Stomach (tissue), 9 donors: ENCODE results near the gene MESP2. TPM values are rescaled to one million over a fixed set of nuclear protein-coding genes. Genes with fewer than 3 reads are reported as not detected.

Experiments
- DNase-seq, 2 donors: peaks; one replicate each; pipeline versions ENCODE4 v3.0.0 to v3.0.0-alpha.2; 2013 to 2019
- H3K27ac ChIP-seq, 5 donors: fragments of 200-600 bp in 4 of 5; sonication (generic) in 4 of 5; one replicate each; pipeline ENCODE4 v1.5.1; 2013 to 2019; ENCODE audit warnings: mild to moderate bottlenecking in 1 of 5, moderate library complexity in 1 of 5
- H3K27me3 ChIP-seq, 3 donors: fragments of 200-600 bp; sonication (generic); one replicate each; pipeline ENCODE4 v1.5.1; 2017 to 2019; ENCODE audit warnings: mixed run types in 1 of 3
- H3K36me3 ChIP-seq, 4 donors: fragments of 200-600 bp; sonication (generic); 1 replicate in 3 of 4; 2 replicates in 1 of 4; pipeline ENCODE4 v1.5.1; 2016 to 2019
- H3K4me1 ChIP-seq, 4 donors: fragments of 200-600 bp; sonication (generic); one replicate each; pipeline ENCODE4 v1.5.1; 2016 to 2019
- H3K4me3 ChIP-seq, 4 donors: fragments of 200-600 bp; sonication (generic) in 3 of 4; one replicate each; pipeline ENCODE4 v1.5.1; 2016 to 2019; ENCODE audit warnings: mild to moderate bottlenecking in 1 of 4
- H3K9me3 ChIP-seq, 4 donors: fragments of 200-600 bp; sonication (generic); one replicate each; pipeline ENCODE4 v1.5.1; 2016 to 2019
- EP300 ChIP-seq: sonication (generic); formaldehyde crosslinking; IDR thresholded peaks from one replicate; pipeline ENCODE4 v1.6.1; 2017; ENCODE audit warnings: antibody characterized with exemption
- POLR2A ChIP-seq, 4 donors: fragments of 450-650 bp; IDR thresholded peaks; one replicate each; pipeline ENCODE4 v1.6.1; 2016; ENCODE audit warnings: antibody characterized with exemption in 4 of 4, control low read depth in 2 of 4, mild to moderate bottlenecking in 1 of 4, moderate library complexity in 1 of 4
- POLR2AphosphoS5 ChIP-seq, 3 donors: sonication (generic); formaldehyde crosslinking; IDR thresholded peaks; one replicate each; pipeline ENCODE4 v1.6.1; 2016; ENCODE audit warnings: antibody characterized with exemption in 3 of 3
- WGBS, 5 donors: extraction: QIAGEN DNeasy Blood & Tissue Kit in 3 of 5; methylation state at CpG; one replicate each; pipeline versions ENCODE4 v1.1.5 to v1.1.7; 2013 to 2018; 5-methylcytosine and 5-hydroxymethylcytosine counted together
- intact Hi-C: fragments of 100-400 bp; cut with DNase I; formaldehyde crosslinking; loops from one replicate; pipeline ENCODE4 v1.15.1; 2023; ENCODE audit warnings: low total_unique reads
- polyA plus RNA-seq, 3 donors: library from polyadenylated mRNA; stranded (reverse); fragments of 200-250 nt; gene quantifications; one replicate each; pipeline ENCODE4 v1.2.3, GENCODE V29; 2013
- total RNA-seq, 5 donors: library from RNA; depleted of rRNA; stranded (reverse); fragments of >200 nt; gene quantifications; one replicate each; pipeline versions ENCODE4 v1.1.0 to v1.2.3, GENCODE V29; 2014 to 2016
- TF ChIP-seq, protein P1 (sequence below), 7 experiments: fragments of 450-650 bp in 4 of 7; fragments of 200-600 bp in 3 of 7; sonication (generic) in 3 of 7; IDR thresholded peaks; one replicate each; pipeline ENCODE4 v1.5.1; 2016 to 2019; ENCODE audit warnings: antibody characterized with exemption in 7 of 7, control low read depth in 2 of 7, mild to moderate bottlenecking in 1 of 7
- donor health status: healthy with polysubstance abuse.
- donor health status: Bipolar disorder and iron deficiency.
- donor health status: healthy.

The MESP2 gene
- total and polyA plus RNA-seq, 8 donors = 0.43 to 0.56 TPM; not detected in 6

DNA sequence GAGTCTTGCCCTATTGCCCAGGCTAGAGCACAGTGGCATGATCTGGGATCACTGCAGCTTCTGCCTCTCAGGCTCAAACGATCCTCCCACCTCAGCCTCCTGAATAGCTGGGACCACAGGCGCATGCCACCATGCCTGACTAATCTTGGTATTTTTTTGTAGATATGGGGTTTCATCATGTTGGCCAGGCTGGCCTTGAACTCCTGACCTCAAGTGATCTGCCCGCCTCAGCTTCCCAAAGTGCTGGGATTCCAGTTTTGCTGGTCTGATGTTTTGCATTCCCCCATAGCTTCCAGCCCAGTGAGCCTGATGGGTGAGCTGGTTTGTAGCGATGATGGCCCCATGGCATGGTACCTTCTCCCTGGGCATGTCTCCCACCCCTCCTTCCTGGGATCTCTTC, 20.4 kb upstream of the MESP2 start:
- intact Hi-C loops = no loop called here
- no peak for DNase-seq
- Histone ChIP-seq H3K36me3 (no peaks in the 10 kb centered on the region), H3K27ac (no peak overlapping the region), H3K4me3 (no peak overlapping the region), H3K9me3 (no peaks in the 10 kb centered on the region), H3K4me1 (peaks cover 8 to 33% (median 22%) of the 10 kb centered on the region in 4 donors), H3K27me3 (peaks cover 0 to 13% (median 0%) of the 10 kb centered on the region in 3 donors)
- 84 to 92% (median 89%) methylated on average over 4 of the region's 4 CpGs for WGBS, 5 donors
- TF ChIP-seq EP300 (no peak), POLR2AphosphoS5 (IDR thresholded peaks at IDR 0.05) (no peak), POLR2A (IDR thresholded peaks at IDR 0.05) (no peak)

DNA sequence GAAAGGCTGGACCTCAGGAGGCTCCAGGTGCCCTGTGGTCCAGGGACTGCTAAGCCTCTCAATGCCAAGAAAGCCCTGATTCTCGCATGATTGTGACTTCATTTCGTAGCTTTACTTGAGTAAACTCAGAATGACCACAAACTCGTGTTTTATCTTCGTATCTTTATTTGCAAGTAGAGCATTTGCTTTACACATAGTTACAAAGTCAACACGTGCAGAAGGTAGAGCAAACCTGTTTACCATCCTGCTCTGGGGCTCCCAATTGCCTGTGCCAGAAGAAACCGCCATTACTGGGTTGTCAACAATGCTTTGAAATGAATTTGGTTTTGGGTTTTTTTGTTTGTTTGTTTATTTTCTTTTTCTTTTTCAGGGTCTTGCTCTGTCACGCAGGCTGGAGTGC, 19.2 kb upstream of the MESP2 start:
- intact Hi-C loops = no loop called here
- H3K27ac ChIP-seq = peak overlapping the region in 3 of 5 donors; percentile 26 to 60 (median 32)
- 22 to 47% (median 38%) methylated on average over 7 of the region's 7 CpGs for WGBS, 5 donors
- H3K9me3 ChIP-seq = no peaks in the 10 kb centered on the region
- H3K36me3 ChIP-seq = no peaks in the 10 kb centered on the region
- no peak overlapping the region for H3K4me3 ChIP-seq
- H3K4me1 ChIP-seq = peaks cover 0 to 31% (median 24%) of the 10 kb centered on the region in 4 donors
- peaks cover 0 to 13% (median 0%) of the 10 kb centered on the region in 3 donors for H3K27me3 ChIP-seq
- TF ChIP-seq EP300 = no peak
- TF ChIP-seq POLR2AphosphoS5 (IDR thresholded peaks at IDR 0.05) = peak; percentile 28 to 85 (median 42)
- TF ChIP-seq, protein P1, sequence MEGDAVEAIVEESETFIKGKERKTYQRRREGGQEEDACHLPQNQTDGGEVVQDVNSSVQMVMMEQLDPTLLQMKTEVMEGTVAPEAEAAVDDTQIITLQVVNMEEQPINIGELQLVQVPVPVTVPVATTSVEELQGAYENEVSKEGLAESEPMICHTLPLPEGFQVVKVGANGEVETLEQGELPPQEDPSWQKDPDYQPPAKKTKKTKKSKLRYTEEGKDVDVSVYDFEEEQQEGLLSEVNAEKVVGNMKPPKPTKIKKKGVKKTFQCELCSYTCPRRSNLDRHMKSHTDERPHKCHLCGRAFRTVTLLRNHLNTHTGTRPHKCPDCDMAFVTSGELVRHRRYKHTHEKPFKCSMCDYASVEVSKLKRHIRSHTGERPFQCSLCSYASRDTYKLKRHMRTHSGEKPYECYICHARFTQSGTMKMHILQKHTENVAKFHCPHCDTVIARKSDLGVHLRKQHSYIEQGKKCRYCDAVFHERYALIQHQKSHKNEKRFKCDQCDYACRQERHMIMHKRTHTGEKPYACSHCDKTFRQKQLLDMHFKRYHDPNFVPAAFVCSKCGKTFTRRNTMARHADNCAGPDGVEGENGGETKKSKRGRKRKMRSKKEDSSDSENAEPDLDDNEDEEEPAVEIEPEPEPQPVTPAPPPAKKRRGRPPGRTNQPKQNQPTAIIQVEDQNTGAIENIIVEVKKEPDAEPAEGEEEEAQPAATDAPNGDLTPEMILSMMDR (IDR thresholded peaks at IDR 0.05) = no peak
- DNase-seq = peak; percentile 60 to 88

DNA sequence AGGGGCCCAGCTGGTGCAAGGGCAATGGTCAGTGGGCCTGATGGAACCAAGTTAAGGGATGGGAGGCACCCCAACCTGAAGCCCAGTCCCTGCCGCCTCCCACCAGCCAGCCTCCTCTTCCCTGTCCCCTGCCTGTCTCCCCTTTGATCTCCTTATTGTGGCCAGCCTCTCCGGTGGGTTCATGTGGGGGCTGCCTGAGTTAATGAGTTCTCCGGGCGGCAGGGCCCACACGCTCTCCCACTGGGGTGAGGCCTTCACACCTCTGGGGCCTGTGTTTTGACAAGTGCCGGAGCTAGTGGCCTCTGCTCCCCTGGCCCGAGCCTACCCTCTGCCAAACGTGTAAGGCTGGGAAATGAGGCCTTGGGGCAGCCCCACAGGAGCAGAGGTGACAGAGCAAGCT, 17.8 kb upstream of the MESP2 start:
- Histone ChIP-seq H3K27ac (no peak overlapping the region), H3K4me1 (peaks cover 0 to 29% (median 26%) of the 10 kb centered on the region in 4 donors), H3K4me3 (no peak overlapping the region), H3K27me3 (peaks cover 0 to 13% (median 0%) of the 10 kb centered on the region in 3 donors), H3K9me3 (no peaks in the 10 kb centered on the region), H3K36me3 (no peaks in the 10 kb centered on the region)
- TF ChIP-seq POLR2A (IDR thresholded peaks at IDR 0.05) = no peak
- no peak for TF ChIP-seq POLR2AphosphoS5 (IDR thresholded peaks at IDR 0.05)
- TF ChIP-seq EP300 = no peak
- TF ChIP-seq, protein P1 (IDR thresholded peaks at IDR 0.05) = no peak
- 89 to 92% (median 90%) methylated on average over 8 of the region's 8 CpGs; no CpG with 5 or more reads in 1 of the 5 donors for WGBS, 5 donors
- intact Hi-C loops = no loop called here
- DNase-seq = no peak

DNA sequence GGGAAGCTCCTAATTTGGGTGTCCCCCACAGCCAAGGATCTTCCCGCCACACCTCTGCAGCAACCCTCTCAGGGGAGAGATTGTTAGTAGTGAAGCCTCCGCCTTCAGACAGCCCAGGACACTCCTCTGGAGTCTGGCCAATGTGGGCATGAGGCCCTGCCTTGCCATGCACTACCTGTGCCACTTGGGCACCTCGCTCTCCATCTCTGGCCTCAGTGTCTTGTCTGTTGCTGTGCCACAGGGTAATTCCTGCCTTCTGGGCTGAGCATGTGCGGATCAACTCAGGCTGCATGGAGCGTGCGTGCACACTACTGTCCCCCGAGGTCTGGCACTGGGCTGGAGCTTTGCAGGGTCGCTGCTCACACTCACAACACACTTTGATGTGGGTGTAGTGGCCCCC, 17.2 kb upstream of the MESP2 start:
- intact Hi-C loops = no loop called here
- Histone ChIP-seq H3K27me3 (peaks cover 0 to 9% (median 0%) of the 10 kb centered on the region in 3 donors), H3K4me1 (peaks cover 0 to 29% (median 26%) of the 10 kb centered on the region in 4 donors), H3K9me3 (no peaks in the 10 kb centered on the region), H3K36me3 (no peaks in the 10 kb centered on the region), H3K27ac (no peak overlapping the region), H3K4me3 (no peak overlapping the region)
- no peak for DNase-seq
- TF ChIP-seq POLR2AphosphoS5 (IDR thresholded peaks at IDR 0.05) (no peak), EP300 (no peak), POLR2A (IDR thresholded peaks at IDR 0.05) (no peak)
- TF ChIP-seq, protein P1 (IDR thresholded peaks at IDR 0.05) = no peak
- 84 to 94% (median 89%) methylated on average over 6 to 8 of the region's 8 CpGs for WGBS, 5 donors

DNA sequence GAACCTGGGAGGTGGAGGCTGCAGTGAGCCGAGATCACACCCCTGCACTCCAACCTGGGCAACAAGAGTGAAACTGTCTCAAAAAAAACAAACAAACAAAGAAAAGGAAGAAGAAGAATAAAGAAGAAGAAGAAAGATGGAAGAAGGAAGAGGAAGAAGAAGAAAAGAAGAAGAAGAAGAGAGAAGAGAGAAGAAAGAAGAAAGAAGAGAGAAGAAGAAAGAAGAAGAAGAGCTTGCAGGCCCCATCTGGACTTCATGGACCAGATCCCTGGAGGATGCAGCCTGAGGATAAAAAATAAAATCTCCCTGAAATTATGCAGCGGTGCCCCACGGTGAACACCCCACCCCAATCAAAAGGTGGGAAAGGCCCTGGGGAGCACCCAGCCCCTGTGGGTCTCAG, 16.3 kb upstream of the MESP2 start:
- TF ChIP-seq EP300 (no peak), POLR2AphosphoS5 (IDR thresholded peaks at IDR 0.05) (no peak), POLR2A (IDR thresholded peaks at IDR 0.05) (no peak)
- TF ChIP-seq, protein P1 (IDR thresholded peaks at IDR 0.05) = no peak
- no peak overlapping the region for H3K27ac ChIP-seq
- H3K4me1 ChIP-seq = peaks cover 0 to 29% (median 26%) of the 10 kb centered on the region in 4 donors
- no peaks in the 10 kb centered on the region for H3K36me3 ChIP-seq
- H3K4me3 ChIP-seq = no peak overlapping the region
- whole genome bisulfite sequencing, 5 donors = 89 to 100% (median 92%) methylated on average over 3 of the region's 3 CpGs
- H3K27me3 ChIP-seq = peaks cover 0 to 9% (median 0%) of the 10 kb centered on the region in 3 donors
- no peaks in the 10 kb centered on the region for H3K9me3 ChIP-seq
- intact Hi-C loops = loop anchor here (5.0 kb wide), 1 partner anchor 112 kb away; no protein-coding TSS in a partner anchor
- no peak for DNase-seq
